ENCODE measurements around the gene VPS26C. TPM values are rescaled to one million over a fixed set of nuclear protein-coding genes. Genes with fewer than 3 reads are reported as not detected.

The VPS26C gene
- total RNA-seq, 1 donor from 2014 or later, result 62.4 TPM

Other genes starting within 250 kb of the VPS26C start
- gene PIGP, start 194.3 kb downstream of the VPS26C start, total RNA-seq, result 5.0 and 5.7 TPM in 2 replicates
- 115 and 130 TPM in 2 replicates for gene TTC3, start 194.1 kb downstream of the VPS26C start, total RNA-seq
- 51.6 and 67.8 TPM in 2 replicates for gene DYRK1A, start 99.4 kb upstream of the VPS26C start, total RNA-seq

Data from pulmonary artery endothelial cell (primary cell).